Upper lobe of left lung (tissue), 6 donors: ENCODE measurements around the gene PLPP7. TPM values are rescaled to one million over a fixed set of nuclear protein-coding genes. Genes with fewer than 3 reads are reported as not detected.

Source experiments
- ATAC-seq, 2 donors: fragments of 200-7000 bp; cut with Tn5 transposase; one replicate each; pipeline ENCODE4 v1.9.1; 2022; ENCODE audit warnings: mild to moderate bottlenecking in 2 of 2, moderate library complexity in 2 of 2; ENCODE audit not compliant: low FRiP score in 2 of 2
- DNase-seq, 2 donors: peaks; one replicate each; pipeline ENCODE4 v3.0.0-alpha.2; 2019 to 2020
- H3K27ac ChIP-seq, 4 donors: fragments of 200-600 bp; sonication (generic); one replicate each; pipeline ENCODE4 v1.5.1; 2016 to 2019
- H3K27me3 ChIP-seq, 4 donors: fragments of 200-600 bp; sonication (generic); one replicate each; pipeline ENCODE4 v1.5.1; 2017 to 2019
- H3K36me3 ChIP-seq, 4 donors: fragments of 200-600 bp; sonication (generic); one replicate each; pipeline ENCODE4 v1.5.1; 2016 to 2019
- H3K4me1 ChIP-seq, 4 donors: fragments of 200-600 bp; sonication (generic); one replicate each; pipeline ENCODE4 v1.5.1; 2018 to 2019
- H3K4me3 ChIP-seq, 4 donors: fragments of 200-600 bp; sonication (generic); one replicate each; pipeline ENCODE4 v1.5.1; 2017 to 2019; ENCODE audit warnings: mild to moderate bottlenecking in 2 of 4, moderate library complexity in 1 of 4
- H3K9me3 ChIP-seq, 4 donors: fragments of 200-600 bp; sonication (generic); one replicate each; pipeline ENCODE4 v1.5.1; 2018 to 2019
- CTCF ChIP-seq, 6 experiments: fragments of 450-650 bp in 4 of 6; fragments of 200-600 bp in 2 of 6; sonication (generic) in 2 of 6; IDR thresholded peaks; one replicate each; pipeline ENCODE4 v1.5.1; 2016 to 2019; ENCODE audit warnings: antibody characterized with exemption in 6 of 6
- EP300 ChIP-seq, 4 donors: sonication (generic); formaldehyde crosslinking; IDR thresholded peaks; one replicate each; pipeline ENCODE4 v1.5.1; 2017; ENCODE audit warnings: antibody characterized with exemption in 4 of 4, control low read depth in 2 of 4
- POLR2A ChIP-seq, 4 donors: fragments of 450-650 bp; IDR thresholded peaks; one replicate each; pipeline ENCODE4 v1.5.1; 2016 to 2017; ENCODE audit warnings: antibody characterized with exemption in 4 of 4, mild to moderate bottlenecking in 2 of 4
- POLR2AphosphoS5 ChIP-seq, 2 donors: sonication (generic); formaldehyde crosslinking; IDR thresholded peaks; one replicate each; pipeline ENCODE4 v1.5.1; 2017; ENCODE audit warnings: antibody characterized with exemption in 2 of 2
- WGBS, 2 donors: methylation state at CpG; one replicate each; pipeline ENCODE4 v1.1.5; 2017 to 2018; 5-methylcytosine and 5-hydroxymethylcytosine counted together
- total RNA-seq, 6 donors: library from RNA; depleted of rRNA in 4 of 6; stranded (reverse); fragments of >200 nt in 4 of 6; gene quantifications; one replicate each; pipeline versions ENCODE4 v1.1.0 to v1.2.1, GENCODE V29; 2016 to 2021
- donor health status: DM: no; HTN: no; CAD: no; lungs with moderate emphysema.
- donor health status: DM: no; HTN: yes; CAD: no; lungs with severe emphysema.

PLPP7 gene
- total RNA-seq, 6 donors from 2014 or later: 0.76 to 3.2 (median 1.6) TPM

- no peaks in the 10 kb centered on the region for H3K36me3 ChIP-seq
- DNase-seq: no peak
- no peaks in the 10 kb centered on the region for H3K9me3 ChIP-seq
- peak in 1 of 2 donors; percentile 9 for ATAC-seq
- H3K27me3 ChIP-seq: peaks cover 0 to 4% (median 0%) of the 10 kb centered on the region in 4 donors
- peak overlapping the region; percentile 87 to 93 (median 92) for H3K27ac ChIP-seq
- H3K4me1 ChIP-seq: peaks cover 22 to 59% (median 32%) of the 10 kb centered on the region in 4 donors
- WGBS, 2 donors: 1% methylated on average over 21 of the region's 60 CpGs; no CpG with 5 or more reads in 1 of the 2 donors
- H3K4me3 ChIP-seq: peak overlapping the region; percentile 71 to 86 (median 81)
- TF ChIP-seq POLR2AphosphoS5 (IDR thresholded peaks at IDR 0.05) (no peak), CTCF (IDR thresholded peaks at IDR 0.05) (no peak), EP300 (IDR thresholded peaks at IDR 0.05) (no peak), POLR2A (IDR thresholded peaks at IDR 0.05) (no peak)
These were observed 12.6 kb upstream of the PLPP7 start for GRCh38 chr9:131276891-131277286.

DNA sequence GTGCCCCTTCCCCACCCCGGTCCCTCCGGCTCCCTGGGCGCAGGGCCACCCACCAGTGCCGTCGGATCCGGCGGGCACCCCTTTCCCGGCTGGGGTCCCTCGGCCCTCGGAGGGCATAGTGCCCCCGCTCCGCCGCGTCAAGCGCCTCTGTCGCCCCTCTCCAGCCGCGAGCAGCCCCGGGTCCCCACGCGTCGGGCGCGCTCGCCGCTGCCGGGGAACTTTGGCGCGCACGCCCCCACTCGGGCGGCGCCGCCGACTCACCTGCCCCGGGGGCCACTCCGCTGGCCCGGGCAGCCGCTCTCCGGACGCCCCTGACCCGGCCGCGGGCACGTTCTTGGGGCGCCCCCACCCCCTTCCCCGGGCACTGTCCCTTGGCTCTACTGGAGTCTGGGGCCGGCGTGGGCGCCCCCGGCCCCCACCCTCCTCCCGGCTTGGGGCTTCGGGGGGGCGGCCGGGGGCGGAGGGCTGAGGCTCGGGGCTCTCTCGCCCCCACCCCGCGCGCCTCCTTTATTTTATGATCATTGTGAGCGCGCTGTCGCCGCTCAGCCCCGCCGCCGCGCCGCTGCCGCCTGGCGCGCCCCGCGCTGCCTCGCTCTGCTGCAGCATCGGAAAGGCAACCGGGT lies 12.1 kb upstream of the PLPP7 start:
- TF ChIP-seq CTCF (IDR thresholded peaks at IDR 0.05) (peak in 1 of 6 experiments; percentile 12), EP300 (IDR thresholded peaks at IDR 0.05) (no peak), POLR2A (IDR thresholded peaks at IDR 0.05) (peak in 1 of 4 donors; percentile 15)
- DNase-seq: peak in 1 of 2 donors; percentile 91
- WGBS, 2 donors: 3% methylated on average over 19 of the region's 78 CpGs; no CpG with 5 or more reads in 1 of the 2 donors
- ATAC-seq: no peak
- no peaks in the 10 kb centered on the region for H3K36me3 ChIP-seq
- no peaks in the 10 kb centered on the region for H3K9me3 ChIP-seq
- peaks cover 0 to 8% (median under 1%) of the 10 kb centered on the region in 4 donors for H3K27me3 ChIP-seq
- H3K27ac ChIP-seq: peak overlapping the region; percentile 87 to 93 (median 92)
- peaks cover 17 to 56% (median 28%) of the 10 kb centered on the region in 4 donors for H3K4me1 ChIP-seq
- peak overlapping the region; percentile 71 to 86 (median 81) for H3K4me3 ChIP-seq

DNA sequence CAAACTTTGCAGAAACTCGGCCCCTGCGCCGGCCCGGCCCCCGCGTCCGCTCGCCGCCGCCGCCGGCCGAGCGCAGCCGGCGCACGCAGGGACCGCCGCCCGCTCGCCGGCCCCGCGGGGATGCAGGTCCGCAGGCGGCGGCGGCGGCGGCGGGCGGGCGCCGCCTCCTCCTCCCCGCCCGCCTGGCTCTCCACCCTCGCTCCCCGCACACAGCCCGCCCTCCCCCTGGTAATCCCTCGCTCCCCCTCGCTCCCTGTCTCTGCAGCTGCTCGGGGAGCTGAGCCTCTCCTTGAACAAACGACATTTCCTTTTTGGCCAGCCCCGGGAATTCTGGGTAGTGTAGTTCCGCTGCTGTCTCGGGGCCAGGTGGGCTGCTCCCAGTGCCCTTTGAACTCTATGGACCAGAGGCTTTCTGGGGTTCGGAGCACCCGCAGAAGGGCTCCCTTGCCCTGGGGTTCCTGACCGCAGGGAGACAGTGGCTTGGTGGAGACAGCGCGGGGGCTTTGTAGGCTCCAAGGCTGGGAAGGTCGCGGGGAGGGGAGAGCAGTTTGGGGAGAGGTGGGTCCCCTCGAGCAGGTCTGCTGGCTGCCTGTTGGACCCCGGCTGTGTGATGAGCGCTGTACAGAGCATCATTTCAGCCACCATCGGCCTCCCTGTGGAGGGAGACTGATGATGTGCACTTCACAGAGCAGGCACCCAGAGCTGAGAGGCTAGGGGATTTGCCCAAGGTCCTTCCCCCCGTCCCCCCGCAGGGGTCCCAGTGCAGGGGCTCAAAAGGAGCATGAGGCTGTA lies 11.4 kb upstream of the PLPP7 start:
- ATAC-seq (peak; percentile 59 to 80), DNase-seq (peak in 1 of 2 donors; percentile 86)
- H3K27ac ChIP-seq: peak overlapping the region; percentile 87 to 93 (median 92)

DNA sequence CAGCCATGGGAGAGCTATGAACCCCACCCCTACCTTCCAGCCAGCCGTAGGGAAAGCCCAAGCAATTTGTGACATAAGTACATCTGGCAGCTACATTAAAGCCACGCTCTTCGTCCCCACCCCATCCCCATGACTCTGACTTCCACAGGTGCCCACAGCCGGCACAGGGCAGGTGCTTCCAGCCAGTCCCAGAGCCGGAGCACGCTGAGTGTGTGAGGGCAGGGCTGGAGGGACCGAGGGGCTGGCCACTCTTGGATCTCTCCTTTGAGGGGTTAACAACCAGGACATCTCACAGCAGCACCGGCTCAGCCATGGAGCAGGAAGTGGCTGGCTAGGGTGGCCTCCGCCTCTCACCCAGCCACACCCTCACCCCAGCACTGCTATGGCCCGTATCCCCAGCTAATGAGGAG lies 10.8 kb upstream of the PLPP7 start:
- H3K36me3 ChIP-seq: no peaks in the 10 kb centered on the region
- DNase-seq (peak in 1 of 2 donors; percentile 58), ATAC-seq (peak in 1 of 2 donors; percentile 2)
- H3K27me3 ChIP-seq: peaks cover 0 to 18% (median 5%) of the 10 kb centered on the region in 4 donors
- WGBS, 2 donors: 49 to 52% methylated on average over 5 to 10 of the region's 10 CpGs
- H3K9me3 ChIP-seq: no peaks in the 10 kb centered on the region
- no peak overlapping the region for H3K4me3 ChIP-seq
- peaks cover 12 to 51% (median 24%) of the 10 kb centered on the region in 4 donors for H3K4me1 ChIP-seq
- peak overlapping the region in 2 of 4 donors; percentile 56 to 93 for H3K27ac ChIP-seq
- TF ChIP-seq POLR2A (IDR thresholded peaks at IDR 0.05) (no peak), EP300 (IDR thresholded peaks at IDR 0.05) (no peak), CTCF (IDR thresholded peaks at IDR 0.05) (no peak), POLR2AphosphoS5 (IDR thresholded peaks at IDR 0.05) (no peak)

More for the DNA sequence above, 11.4 kb upstream of the PLPP7 start:
- H3K4me3 ChIP-seq: peak overlapping the region; percentile 71 to 86 (median 81)
- WGBS, 2 donors: 11 to 53% methylated on average over 9 to 25 of the region's 59 CpGs
- TF ChIP-seq POLR2AphosphoS5 (IDR thresholded peaks at IDR 0.05) (peak in 1 of 2 donors; percentile 52), POLR2A (IDR thresholded peaks at IDR 0.05) (peak in 1 of 4 donors; percentile 37), CTCF (IDR thresholded peaks at IDR 0.05) (no peak), EP300 (IDR thresholded peaks at IDR 0.05) (no peak)
- no peaks in the 10 kb centered on the region for H3K36me3 ChIP-seq
- no peaks in the 10 kb centered on the region for H3K9me3 ChIP-seq
- peaks cover 0 to 15% (median 4%) of the 10 kb centered on the region in 4 donors for H3K27me3 ChIP-seq
- peaks cover 17 to 56% (median 29%) of the 10 kb centered on the region in 4 donors for H3K4me1 ChIP-seq
